ENCODE results near the gene FCGR2B.
"Not testable (repeated sequence)": the region's sequence is repeated elsewhere in the genome, so short reads cannot be mapped to it uniquely, and the experiment has no call there.

- TF ChIP-seq CTCF, EZH2 (IDR thresholded peaks at IDR 0.05): not testable (repeated sequence)
Observed at GRCh38 chr1:161671045-161672020, 8.4 kb downstream of the FCGR2B start.

Measured in neural progenitor cell (in vitro differentiated cells).